ENCODE data around the gene MBNL2. TPM values are rescaled to one million over a fixed set of nuclear protein-coding genes. Genes with fewer than 3 reads are reported as not detected.

Gene MBNL2
- total and polyA plus RNA-seq, 10 of the 15 experiments (the other 5 are each of a cell fraction or from before 2014, with no cell fraction given): 1.6 to 9.7 (median 6.7) TPM

- no TSS peak for BruUV-seq (replicated peaks)
- ChIA-PET SMC1A (ENCODE audit: uncharacterized antibody, unreplicated experiment) (no interaction called here), CTCF (no interaction called here), POLR2A (no interaction called here), RAD21 (ENCODE audit: unreplicated experiment) (no interaction called here)
- H2AFZ ChIP-seq (ENCODE audit: control insufficient read depth, low read depth, low read length): no peak overlapping the region
- H3K4me2 ChIP-seq (ENCODE audit: control insufficient read depth, insufficient read depth): no peak overlapping the region
- intact Hi-C loops (cut with micrococcal nuclease; ENCODE audit: unreplicated experiment) (no loop called here), in situ Hi-C loops (cut with MboI) (no loop called here)
- H3K27ac ChIP-seq (ENCODE audit: control insufficient read depth, insufficient read depth): no peak overlapping the region
- WGBS (ENCODE audit: insufficient coverage, insufficient replicate concordance, low lambda C conversion rate, missing lambda C conversion rate): 65% methylated on average over 4 of the region's 4 CpGs
- TF ChIP-seq JUND (IDR thresholded peaks at IDR 0.05; ENCODE audit: low read depth, low read length): no peak
- TF ChIP-seq ZNF217 (IDR thresholded peaks at IDR 0.05): no peak
- no peak for TF ChIP-seq PAX8 (IDR thresholded peaks at IDR 0.05)
- TF ChIP-seq ESRRA (IDR thresholded peaks at IDR 0.05; ENCODE audit: low read length): no peak
- TF ChIP-seq, protein P1, sequence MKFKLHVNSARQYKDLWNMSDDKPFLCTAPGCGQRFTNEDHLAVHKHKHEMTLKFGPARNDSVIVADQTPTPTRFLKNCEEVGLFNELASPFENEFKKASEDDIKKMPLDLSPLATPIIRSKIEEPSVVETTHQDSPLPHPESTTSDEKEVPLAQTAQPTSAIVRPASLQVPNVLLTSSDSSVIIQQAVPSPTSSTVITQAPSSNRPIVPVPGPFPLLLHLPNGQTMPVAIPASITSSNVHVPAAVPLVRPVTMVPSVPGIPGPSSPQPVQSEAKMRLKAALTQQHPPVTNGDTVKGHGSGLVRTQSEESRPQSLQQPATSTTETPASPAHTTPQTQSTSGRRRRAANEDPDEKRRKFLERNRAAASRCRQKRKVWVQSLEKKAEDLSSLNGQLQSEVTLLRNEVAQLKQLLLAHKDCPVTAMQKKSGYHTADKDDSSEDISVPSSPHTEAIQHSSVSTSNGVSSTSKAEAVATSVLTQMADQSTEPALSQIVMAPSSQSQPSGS (IDR thresholded peaks at IDR 0.05; ENCODE audit: low read length): no peak
- TF ChIP-seq, protein P2, sequence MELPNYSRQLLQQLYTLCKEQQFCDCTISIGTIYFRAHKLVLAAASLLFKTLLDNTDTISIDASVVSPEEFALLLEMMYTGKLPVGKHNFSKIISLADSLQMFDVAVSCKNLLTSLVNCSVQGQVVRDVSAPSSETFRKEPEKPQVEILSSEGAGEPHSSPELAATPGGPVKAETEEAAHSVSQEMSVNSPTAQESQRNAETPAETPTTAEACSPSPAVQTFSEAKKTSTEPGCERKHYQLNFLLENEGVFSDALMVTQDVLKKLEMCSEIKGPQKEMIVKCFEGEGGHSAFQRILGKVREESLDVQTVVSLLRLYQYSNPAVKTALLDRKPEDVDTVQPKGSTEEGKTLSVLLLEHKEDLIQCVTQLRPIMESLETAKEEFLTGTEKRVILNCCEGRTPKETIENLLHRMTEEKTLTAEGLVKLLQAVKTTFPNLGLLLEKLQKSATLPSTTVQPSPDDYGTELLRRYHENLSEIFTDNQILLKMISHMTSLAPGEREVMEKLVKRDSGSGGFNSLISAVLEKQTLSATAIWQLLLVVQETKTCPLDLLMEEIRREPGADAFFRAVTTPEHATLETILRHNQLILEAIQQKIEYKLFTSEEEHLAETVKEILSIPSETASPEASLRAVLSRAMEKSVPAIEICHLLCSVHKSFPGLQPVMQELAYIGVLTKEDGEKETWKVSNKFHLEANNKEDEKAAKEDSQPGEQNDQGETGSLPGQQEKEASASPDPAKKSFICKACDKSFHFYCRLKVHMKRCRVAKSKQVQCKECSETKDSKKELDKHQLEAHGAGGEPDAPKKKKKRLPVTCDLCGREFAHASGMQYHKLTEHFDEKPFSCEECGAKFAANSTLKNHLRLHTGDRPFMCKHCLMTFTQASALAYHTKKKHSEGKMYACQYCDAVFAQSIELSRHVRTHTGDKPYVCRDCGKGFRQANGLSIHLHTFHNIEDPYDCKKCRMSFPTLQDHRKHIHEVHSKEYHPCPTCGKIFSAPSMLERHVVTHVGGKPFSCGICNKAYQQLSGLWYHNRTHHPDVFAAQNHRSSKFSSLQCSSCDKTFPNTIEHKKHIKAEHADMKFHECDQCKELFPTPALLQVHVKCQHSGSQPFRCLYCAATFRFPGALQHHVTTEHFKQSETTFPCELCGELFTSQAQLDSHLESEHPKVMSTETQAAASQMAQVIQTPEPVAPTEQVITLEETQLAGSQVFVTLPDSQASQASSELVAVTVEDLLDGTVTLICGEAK (IDR thresholded peaks at IDR 0.05; ENCODE audit: borderline replicate concordance): no peak
- no peak overlapping the region for H3K4me3 ChIP-seq
- no peaks in the 10 kb centered on the region for H3K79me2 ChIP-seq (ENCODE audit: control insufficient read depth, insufficient read depth, low read length)
- FAIRE-seq (no peak), DNase-seq (ENCODE audit: low read depth, low spot score) (no peak), ATAC-seq (no peak)
- H4K20me1 ChIP-seq (ENCODE audit: control insufficient read depth, insufficient read depth): no peaks in the 10 kb centered on the region
- no peaks in the 10 kb centered on the region for H3K9me3 ChIP-seq (replicated peaks; ENCODE audit: control insufficient read depth, insufficient read depth, low read length)
- H3K9ac ChIP-seq (ENCODE audit: control insufficient read depth, insufficient read depth, low read length): no peak overlapping the region
- no peaks in the 10 kb centered on the region for H3K27me3 ChIP-seq (replicated peaks in 1 of 2; ENCODE audit: control insufficient read depth in 2 of 2, insufficient read depth in 2 of 2, low read length in 1 of 2)
- H3K36me3 ChIP-seq (ENCODE audit: control insufficient read depth in 2 of 2, insufficient read depth in 2 of 2, low read length in 1 of 2): no peaks in the 10 kb centered on the region
- no peaks in the 10 kb centered on the region for H3K4me1 ChIP-seq (ENCODE audit: control insufficient read depth, insufficient read depth, low read length)
Observed at GRCh38 chr13:97395447-97396136, 173.5 kb downstream of the MBNL2 start.

Measured in GM12878 (cell line).